Nephron progenitor cell (in vitro differentiated cells): Measurements from ENCODE around the gene CRYBB1.

Experiments
- DNase-seq: peaks from one replicate; pipeline ENCODE4 v3.0.0; 2021
- H3K27ac Mint-ChIP-seq: 2 replicates; pipeline ENCODE4 v1.8.0; 2021; ENCODE audit warnings: mild to moderate bottlenecking, moderate library complexity, mixed read lengths
- H3K27me3 Mint-ChIP-seq: 2 replicates; pipeline ENCODE4 v1.8.0; 2021; ENCODE audit warnings: mild to moderate bottlenecking, low read depth, mixed read lengths; ENCODE audit not compliant: poor library complexity
- H3K36me3 Mint-ChIP-seq: 2 replicates; pipeline ENCODE4 v1.8.0; 2021; ENCODE audit warnings: low read depth, mixed read lengths
- H3K4me1 Mint-ChIP-seq: 2 replicates; pipeline ENCODE4 v1.8.0; 2021; ENCODE audit warnings: mixed read lengths
- H3K4me3 Mint-ChIP-seq: 2 replicates; pipeline ENCODE4 v1.8.0; 2021; ENCODE audit warnings: mild to moderate bottlenecking, moderate library complexity, mixed read lengths
- H3K9me3 Mint-ChIP-seq: 2 replicates; pipeline ENCODE4 v1.8.0; 2021; ENCODE audit warnings: mild to moderate bottlenecking, moderate library complexity, mixed read lengths
- TF ChIP-seq, protein P1 (sequence below): fragments of 200-600 bp; sonication (generic); IDR thresholded peaks from 2 replicates; pipeline ENCODE4 v1.5.0; 2021; ENCODE audit warnings: antibody characterized with exemption

Gene CRYBB1

DNA sequence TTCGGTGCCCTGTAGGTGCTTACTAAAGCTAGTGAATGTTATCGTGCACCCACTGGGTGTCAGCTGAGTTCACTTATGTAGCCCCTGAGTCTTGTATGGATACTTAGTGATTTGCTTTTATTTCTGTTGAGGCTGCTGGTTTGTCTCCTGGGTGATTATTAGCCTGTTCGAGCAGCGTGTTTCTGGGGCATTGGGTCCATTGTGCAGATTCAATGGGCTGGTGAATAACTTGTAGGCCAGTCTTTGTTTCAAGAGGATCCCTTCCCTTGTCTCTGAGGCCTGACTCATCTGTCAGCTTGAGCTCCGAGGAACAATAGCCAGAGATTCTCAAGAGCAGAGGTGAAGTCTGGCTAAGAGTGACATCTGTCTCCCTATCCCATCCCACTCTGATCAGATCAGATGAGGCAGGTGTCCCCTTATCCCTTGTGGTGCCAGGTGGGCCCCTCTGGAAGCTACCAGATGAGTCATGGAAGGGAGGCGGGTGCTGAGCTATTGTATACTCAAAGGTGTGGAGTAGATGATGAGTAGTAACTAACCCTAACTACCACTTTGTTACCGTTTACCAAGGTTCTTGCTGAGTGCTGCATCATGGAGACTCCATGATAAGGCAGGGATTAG is 43.2 kb upstream of the CRYBB1 start:
- TF ChIP-seq, protein P1, sequence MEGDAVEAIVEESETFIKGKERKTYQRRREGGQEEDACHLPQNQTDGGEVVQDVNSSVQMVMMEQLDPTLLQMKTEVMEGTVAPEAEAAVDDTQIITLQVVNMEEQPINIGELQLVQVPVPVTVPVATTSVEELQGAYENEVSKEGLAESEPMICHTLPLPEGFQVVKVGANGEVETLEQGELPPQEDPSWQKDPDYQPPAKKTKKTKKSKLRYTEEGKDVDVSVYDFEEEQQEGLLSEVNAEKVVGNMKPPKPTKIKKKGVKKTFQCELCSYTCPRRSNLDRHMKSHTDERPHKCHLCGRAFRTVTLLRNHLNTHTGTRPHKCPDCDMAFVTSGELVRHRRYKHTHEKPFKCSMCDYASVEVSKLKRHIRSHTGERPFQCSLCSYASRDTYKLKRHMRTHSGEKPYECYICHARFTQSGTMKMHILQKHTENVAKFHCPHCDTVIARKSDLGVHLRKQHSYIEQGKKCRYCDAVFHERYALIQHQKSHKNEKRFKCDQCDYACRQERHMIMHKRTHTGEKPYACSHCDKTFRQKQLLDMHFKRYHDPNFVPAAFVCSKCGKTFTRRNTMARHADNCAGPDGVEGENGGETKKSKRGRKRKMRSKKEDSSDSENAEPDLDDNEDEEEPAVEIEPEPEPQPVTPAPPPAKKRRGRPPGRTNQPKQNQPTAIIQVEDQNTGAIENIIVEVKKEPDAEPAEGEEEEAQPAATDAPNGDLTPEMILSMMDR, result no peak
- H3K27me3 Mint-ChIP-seq, result peaks cover 35% of the 10 kb centered on the region
- H3K27ac Mint-ChIP-seq, result no peak overlapping the region
- H3K36me3 Mint-ChIP-seq, result no peaks in the 10 kb centered on the region
- no peak for DNase-seq
- H3K9me3 Mint-ChIP-seq, result no peaks in the 10 kb centered on the region
- H3K4me3 Mint-ChIP-seq, result no peak overlapping the region
- H3K4me1 Mint-ChIP-seq, result peaks cover 32% of the 10 kb centered on the region

GRCh38 chr22:26660356-26660755 is 42.5 kb upstream of the CRYBB1 start:
- Mint-ChIP-seq H3K4me3 (peak overlapping the region; percentile 21), H3K27me3 (peaks cover 42% of the 10 kb centered on the region), H3K36me3 (no peaks in the 10 kb centered on the region), H3K4me1 (peaks cover 30% of the 10 kb centered on the region), H3K27ac (no peak overlapping the region), H3K9me3 (no peaks in the 10 kb centered on the region)
- no peak for DNase-seq
- TF ChIP-seq, protein P1, result no peak

DNA sequence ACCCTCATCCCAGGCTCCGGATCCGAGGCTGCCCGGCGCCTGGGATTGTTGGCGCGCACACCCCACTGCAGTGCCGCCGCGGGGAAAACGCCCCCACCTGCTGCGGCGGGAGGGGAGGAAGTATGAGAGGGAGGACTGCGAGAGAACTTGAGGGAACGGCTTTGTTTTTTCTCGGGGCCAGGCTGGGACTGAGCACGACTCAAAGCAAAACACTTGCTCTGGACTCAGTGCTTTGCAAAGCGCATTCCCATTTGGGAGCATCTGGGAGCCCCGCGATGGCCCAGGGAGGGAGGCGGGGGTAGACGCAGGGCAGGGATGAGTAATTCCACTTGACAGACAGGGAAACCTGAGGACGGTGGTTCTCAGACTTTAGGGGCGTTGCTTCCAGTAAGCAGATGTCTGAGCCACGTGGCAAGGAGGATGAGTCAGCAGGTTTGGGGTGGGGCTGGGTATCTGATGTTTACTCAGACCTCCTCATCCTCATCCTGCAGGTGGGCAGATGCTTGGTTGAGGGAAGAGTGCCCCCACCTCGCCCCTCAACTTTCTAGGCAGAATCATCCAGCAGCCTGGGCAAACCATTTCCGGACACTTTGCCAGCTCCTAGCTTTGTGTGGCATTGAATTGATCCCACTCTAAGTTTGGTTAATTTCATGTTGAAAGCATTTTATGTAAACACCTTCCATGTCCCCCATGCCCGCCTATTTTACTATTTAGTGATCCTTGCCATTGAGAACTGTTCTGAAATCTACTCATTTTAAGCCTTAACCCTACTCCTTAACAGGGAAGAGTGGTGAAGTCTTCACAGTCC is 41.0 kb upstream of the CRYBB1 start:
- peak; percentile 60 for DNase-seq
- Mint-ChIP-seq H3K36me3 (no peaks in the 10 kb centered on the region), H3K27me3 (peaks cover 55% of the 10 kb centered on the region), H3K9me3 (no peaks in the 10 kb centered on the region), H3K4me1 (peaks cover 28% of the 10 kb centered on the region), H3K27ac (no peak overlapping the region), H3K4me3 (peak overlapping the region; percentile 78)
- TF ChIP-seq, protein P1, result no peak

DNA sequence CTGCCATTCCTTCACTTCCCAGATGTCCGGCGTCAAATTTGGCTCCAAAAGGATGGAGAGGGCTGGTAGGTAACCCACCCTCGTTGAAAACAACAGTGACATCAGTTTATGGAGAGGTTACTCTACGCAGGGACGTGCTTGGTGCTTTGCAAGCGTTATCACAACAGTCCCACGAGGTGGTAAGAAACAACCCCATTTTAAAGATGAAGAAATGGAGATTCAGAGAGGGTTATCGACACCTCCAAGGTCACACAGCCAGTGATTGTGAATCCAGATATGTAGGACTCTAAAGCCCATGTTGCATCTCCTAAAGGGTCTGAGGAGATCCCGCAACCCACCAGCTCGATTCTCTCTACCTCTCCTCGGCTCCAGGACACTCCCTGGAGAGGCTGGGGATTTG is 40.3 kb upstream of the CRYBB1 start:
- H3K36me3 Mint-ChIP-seq, result no peaks in the 10 kb centered on the region
- TF ChIP-seq, protein P1, result no peak
- peak overlapping the region; percentile 78 for H3K4me3 Mint-ChIP-seq
- no peaks in the 10 kb centered on the region for H3K9me3 Mint-ChIP-seq
- no peak for DNase-seq
- no peak overlapping the region for H3K27ac Mint-ChIP-seq
- peaks cover 22% of the 10 kb centered on the region for H3K4me1 Mint-ChIP-seq
- H3K27me3 Mint-ChIP-seq, result peaks cover 62% of the 10 kb centered on the region

DNA sequence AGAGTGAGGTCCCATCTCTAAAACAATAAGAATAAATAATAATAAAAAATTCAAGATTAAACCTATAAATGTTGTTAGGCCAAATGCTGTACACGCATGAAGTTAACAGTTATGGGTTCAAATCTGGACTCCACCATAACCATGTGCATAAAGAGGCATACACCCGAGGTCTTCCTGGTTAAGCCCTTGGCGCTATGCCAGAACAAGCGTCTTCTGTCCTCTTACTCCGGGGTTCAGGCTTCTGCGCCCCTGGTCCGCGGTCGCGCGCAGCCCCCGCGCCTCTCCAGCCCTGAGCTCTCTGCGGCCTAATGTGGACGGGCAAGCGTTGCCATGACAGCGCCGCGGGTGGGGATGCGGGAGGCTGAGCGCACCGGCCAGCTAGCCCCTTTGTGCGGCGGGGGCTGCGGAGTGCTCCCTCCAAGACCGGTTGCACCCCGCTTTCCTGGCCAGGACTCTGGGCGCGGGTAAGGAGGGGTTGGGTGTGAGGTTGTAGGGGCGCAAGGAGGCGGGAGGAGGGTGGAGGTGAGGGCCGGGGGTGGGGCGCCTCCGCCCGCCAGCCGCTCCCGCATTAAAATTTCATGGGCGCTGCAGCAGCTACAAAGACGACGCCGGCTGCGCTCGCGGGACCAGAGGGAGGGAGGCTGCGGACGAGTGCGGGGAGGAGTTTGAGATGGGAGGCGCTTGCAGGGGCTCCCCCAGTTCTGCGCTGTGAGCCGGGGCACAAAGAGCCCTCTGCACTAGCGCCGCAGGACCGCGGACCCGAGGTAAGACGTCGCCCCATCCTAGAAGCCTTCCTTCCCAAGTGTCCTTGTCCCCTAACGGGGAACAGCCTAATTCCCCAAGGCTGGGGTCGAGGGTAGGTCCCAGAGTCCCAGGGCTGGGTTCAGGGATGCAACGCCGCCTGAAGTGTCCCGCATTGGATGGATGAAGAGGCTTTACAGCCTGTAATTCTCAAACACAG is 39.3 kb upstream of the CRYBB1 start, which contains the start of gene MIAT:
MIAT (plus strand) TSS at position 698 of the 961 bp plus-strand sequence.
- DNase-seq, result peak; percentile 73
- peaks cover 72% of the 10 kb centered on the region for H3K27me3 Mint-ChIP-seq
- no peak within 1 kb of the TSS for H3K27ac Mint-ChIP-seq

More for the DNA sequence above, 39.3 kb upstream of the CRYBB1 start, which contains the start of gene MIAT:
- no peaks in the 10 kb centered on the region for H3K36me3 Mint-ChIP-seq
- peaks cover 22% of the 10 kb centered on the region for H3K4me1 Mint-ChIP-seq
- TF ChIP-seq, protein P1, result no peak
- H3K4me3 Mint-ChIP-seq, result peak within 1 kb of the TSS; percentile 78
- H3K9me3 Mint-ChIP-seq, result no peaks in the 10 kb centered on the region
